Tibial nerve (tissue), 4 donors: ENCODE data around the gene RPS19BP1.

Source experiments
- CTCF ChIP-seq, 5 experiments: fragments of 200-600 bp in 3 of 5; fragments of 450-650 bp in 2 of 5; sonication (generic) in 3 of 5; IDR thresholded peaks; one replicate each; pipeline ENCODE4 v1.5.1; 2016 to 2019; ENCODE audit warnings: antibody characterized with exemption in 5 of 5, mild to moderate bottlenecking in 3 of 5, moderate library complexity in 2 of 5
- EP300 ChIP-seq, 2 donors: sonication (generic); formaldehyde crosslinking; IDR thresholded peaks; one replicate each; pipeline ENCODE4 v1.6.1; 2017; ENCODE audit warnings: antibody characterized with exemption in 2 of 2, mild to moderate bottlenecking in 1 of 2

GRCh38 chr22:39490966-39491680, 41.4 kb downstream of the RPS19BP1 start:
- no peak for TF ChIP-seq CTCF (IDR thresholded peaks at IDR 0.05)
- no peak for TF ChIP-seq EP300 (IDR thresholded peaks at IDR 0.05)
